Cerebellar cortex (tissue), 1 donor: ENCODE measurements around the gene KRTAP1-1.
A peak's percentile ranks its signal among the peaks of the same experiment; 100 is the strongest.
"Not testable (repeated sequence)": the region's sequence is repeated elsewhere in the genome, so short reads cannot be mapped to it uniquely, and the experiment has no call there.

Source experiments
- DNase-seq: peaks from one replicate; pipeline ENCODE4 v3.0.0-alpha.2; 2015; ENCODE audit warnings: low spot score

The KRTAP1-1 gene

DNA sequence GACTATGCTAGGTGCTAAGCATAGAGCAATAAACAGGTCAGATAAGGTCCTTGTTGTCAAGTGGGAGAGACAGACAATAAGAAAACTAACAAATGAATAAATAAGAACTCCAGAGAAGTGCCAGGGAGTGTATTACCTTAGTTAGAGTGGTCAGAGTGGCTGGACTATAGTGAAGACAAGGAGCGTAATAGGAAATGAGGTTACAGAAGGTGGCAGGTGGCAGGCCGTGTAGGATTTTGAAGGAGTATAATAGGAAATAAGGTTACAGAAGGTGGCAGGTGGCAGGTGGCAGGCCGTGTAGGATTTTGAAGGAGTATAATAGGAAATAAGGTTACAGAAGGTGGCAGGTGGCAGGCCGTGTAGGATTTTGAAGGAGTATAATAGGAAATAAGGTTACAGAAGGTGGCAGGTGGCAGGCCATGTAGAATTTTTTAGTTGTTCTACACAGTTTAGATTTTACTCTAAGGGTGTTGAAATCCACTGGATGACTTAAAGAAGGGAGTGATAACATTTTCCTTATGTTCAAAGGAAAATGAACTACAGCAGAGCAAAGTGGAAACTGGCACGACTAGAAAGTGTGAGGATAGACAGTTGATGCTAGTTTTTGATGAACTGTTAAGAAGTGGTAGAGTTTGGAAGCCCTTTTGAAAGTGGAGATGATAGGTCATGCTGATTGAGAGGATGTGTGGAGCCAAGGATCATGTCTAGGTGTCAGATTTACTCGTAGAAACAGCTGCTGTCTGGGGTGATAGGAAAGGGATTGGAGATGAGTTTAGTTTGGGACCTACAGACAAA, 28.7 kb downstream of the KRTAP1-1 start:
- DNase-seq, result peak; percentile 53

DNA sequence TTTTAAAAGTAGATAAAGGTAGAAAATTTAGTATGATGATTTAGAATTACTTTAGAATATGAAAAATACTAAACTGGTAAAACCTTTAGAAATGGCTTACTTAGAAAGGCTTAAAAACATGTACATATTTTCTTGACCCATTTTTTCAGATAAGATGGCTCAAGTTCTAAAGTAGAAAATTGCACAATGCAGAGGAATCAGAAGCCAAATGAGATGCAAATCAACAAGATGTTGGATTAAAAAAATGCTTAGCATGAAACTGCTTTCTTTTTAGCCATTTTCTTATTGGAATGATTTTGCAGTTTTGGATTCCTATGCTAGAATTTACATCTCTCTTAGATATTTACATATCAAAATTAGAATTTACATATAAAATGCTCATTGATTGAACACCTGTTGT, 30.8 kb downstream of the KRTAP1-1 start:
- no peak for DNase-seq

- no peak for DNase-seq
Measured at GRCh38 chr17:41009936-41010335, 31.3 kb downstream of the KRTAP1-1 start.

DNA sequence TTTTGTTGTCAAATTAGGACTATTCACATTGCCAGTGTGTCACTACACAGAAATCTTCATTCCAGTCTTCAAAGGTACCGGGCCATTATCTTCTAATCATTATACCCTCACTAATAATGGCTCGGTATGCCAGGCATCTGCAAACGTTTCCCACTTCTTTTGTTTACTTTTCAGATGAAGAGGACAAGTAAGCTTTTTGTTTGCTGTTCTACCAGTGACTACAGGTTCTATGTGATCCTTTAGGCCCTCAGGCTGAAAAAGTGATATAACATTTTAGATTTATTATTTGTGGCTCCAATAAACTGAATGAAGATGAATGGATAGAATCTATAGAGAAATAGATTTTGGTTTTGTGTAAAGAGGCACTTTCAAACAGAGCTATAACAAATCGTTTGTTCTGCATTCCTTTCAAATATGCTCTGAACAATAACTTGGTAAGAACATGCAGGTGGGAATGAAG, 31.9 kb downstream of the KRTAP1-1 start:
- DNase-seq, result no peak

GRCh38 chr17:41008811-41009210, 32.4 kb downstream of the KRTAP1-1 start, which contains the start of gene KRTAP3-1:
Gene KRTAP3-1, minus strand, starts transcription at chr17:41009128. Its CDS starts 54 bp downstream, at chr17:41009074.
- peak; percentile 23 for DNase-seq

DNA sequence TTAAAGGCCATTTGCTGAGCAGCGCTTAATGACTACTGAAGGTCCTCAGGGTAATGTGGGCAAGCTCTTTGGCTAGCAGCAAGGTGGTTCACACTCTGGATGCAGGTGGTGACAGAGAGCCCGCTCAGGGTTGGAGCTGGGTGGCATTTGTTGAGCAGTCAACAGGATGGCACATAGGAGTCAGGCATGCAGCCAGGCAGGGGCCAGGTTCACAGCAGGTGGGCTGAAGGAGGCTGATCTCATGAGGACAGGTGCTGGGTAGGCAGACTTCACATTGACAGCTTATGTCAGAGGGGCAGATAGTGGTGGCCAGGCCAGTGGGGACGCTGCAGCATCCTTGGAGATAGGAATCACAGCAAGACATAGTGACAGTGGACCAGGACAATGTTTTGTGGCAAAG, 36.9 kb downstream of the KRTAP1-1 start:
- no peak for DNase-seq

GRCh38 chr17:41003926-41004325, 37.3 kb downstream of the KRTAP1-1 start:
- no peak for DNase-seq

DNA sequence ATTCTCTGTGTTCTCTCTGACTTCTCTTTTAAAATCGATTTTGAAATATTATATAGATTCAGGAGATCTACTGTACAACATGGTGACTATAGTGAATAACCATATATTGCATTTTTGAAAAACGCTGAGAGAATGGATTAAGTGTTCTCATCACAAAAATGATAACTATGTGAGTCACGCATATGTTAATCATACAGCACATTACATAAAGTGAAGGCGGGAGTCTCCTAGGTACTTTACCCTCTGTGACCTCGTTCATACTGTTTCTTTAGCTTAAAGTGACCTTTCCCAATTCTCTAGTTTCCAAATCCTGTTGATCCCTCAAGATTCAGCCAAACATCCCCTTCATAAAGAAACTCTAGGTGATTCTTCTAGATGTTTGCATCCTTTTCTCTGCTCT, 38.4 kb downstream of the KRTAP1-1 start:
- no peak for DNase-seq

DNA sequence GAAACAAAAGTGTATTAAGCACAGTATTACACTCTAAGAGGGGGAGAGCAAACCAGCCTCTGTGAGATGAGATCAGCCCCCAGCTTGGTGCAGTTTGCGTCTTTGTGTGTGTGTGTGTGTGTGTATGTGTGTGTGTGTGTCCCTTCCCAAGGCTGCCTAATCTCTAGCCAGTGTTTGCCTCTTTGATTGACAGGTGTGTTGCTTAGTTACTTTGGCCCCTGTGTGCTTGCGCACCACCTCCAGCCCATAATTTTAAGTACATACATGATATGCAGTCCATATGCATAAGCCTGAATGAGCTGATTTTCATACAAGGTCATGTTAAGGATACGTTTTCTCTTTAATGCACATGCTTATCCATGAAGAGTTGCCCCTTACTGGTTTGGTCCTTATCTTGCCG, 39.5 kb downstream of the KRTAP1-1 start:
- DNase-seq, result no peak

GRCh38 chr17:40999563-40999962, 41.7 kb downstream of the KRTAP1-1 start, which contains the start of gene KRTAP3-2:
Gene KRTAP3-2, minus strand, starts transcription at chr17:40999906. Its CDS starts 53 bp downstream, at chr17:40999853.
- DNase-seq, result not testable (repeated sequence)

DNA sequence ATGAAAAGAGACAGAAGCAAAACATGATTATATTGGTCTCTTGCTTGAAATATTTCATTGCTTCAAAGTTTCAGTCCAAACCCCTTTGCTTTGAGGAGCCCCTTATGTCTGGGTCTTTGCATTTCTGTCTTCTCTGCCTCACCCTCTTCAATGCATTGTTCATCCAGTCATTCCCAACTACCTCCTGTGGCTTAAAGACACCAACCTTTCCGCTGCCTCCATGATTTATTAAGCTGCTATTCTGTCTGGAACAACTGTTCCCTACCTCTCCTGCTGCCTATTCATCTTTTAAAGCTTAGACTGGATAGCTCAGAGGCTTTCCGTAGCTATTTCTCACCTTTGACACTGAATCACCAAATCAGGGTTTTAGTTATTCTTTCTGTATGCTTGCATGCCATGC, 43.9 kb downstream of the KRTAP1-1 start:
- no peak for DNase-seq

DNA sequence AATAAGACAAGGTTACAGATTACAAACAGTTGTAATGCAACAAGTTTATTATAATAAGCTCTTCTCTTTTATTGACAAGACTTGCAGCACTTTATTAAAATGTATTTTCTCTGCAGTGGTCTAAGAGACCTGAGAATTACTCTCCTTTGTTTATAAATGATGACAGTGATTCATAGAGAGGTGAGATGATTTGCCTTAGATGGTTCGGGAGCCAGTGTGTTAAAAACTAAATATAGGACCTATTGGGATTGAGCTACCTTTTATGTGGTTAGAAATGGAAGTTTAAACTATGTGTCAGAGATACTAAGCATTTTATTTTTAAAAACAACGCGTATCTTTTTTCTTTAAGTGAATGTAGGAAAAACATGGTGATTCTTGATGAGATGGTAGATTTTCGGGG, 44.4 kb downstream of the KRTAP1-1 start:
- no peak for DNase-seq

DNA sequence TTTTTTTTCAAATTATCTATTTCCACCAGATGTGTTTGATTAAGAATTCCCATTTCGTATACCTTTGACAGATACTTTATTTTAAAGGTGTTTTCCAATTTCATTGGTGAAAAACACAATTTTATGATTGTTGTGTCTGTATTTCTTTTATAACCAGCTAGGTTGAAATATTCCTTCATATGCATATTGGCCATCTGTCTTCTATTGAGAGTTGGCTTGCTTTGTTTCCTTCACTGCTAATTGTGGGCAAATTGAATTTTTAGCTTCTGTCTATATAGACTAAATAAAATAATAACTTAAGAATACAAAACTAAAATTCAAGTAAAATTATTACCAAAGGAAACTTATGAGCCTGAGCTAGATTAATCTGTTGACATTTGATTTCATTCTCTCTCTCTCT, 46.1 kb downstream of the KRTAP1-1 start:
- peak; percentile 56 for DNase-seq

DNA sequence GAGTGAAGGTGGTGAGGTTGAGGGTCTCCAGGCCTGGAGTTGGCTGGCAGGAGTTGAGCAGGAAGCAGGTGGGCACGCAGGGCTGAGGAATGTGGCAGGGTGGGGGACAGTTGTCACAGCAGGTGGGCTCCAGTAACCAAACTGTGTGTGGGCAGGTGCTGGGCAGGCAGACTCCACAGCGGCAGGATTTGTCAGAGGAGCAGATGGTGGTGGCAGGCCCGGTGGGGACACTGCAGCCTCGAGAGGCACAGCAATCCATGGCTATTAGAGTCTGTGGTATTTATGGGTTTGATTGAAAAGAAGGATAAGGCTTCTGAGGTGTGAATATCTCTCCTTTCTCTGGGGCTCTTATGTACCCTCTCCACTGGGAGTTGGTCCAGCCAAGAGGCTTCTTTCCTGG, 47.4 kb downstream of the KRTAP1-1 start, which contains the start of gene KRTAP3-3:
Gene KRTAP3-3 (minus strand): TSS at position 326 of the 400 bp plus-strand sequence. CDS start 67 bp downstream, at position 259.
- DNase-seq, result peak; percentile 15

GRCh38 chr17:40993084-40993483, 48.2 kb downstream of the KRTAP1-1 start:
- no peak for DNase-seq

DNA sequence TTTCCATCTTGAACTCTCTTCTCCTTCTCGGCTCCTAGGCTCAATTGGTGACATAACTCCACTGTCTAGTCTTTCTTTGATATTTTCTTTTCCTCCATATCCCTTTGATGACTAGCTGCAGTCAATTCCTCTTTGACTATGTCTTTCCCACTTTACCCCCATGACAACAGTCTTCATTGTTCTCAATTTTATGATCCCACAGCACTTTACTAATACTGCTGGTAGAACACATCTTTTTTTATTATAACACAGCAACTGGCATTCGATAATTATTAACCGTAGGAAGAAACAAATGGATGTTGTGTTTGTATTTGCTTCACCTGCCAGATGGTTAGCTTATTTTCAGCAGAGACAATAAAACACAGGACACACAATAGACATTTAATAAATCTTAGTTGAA, 48.6 kb downstream of the KRTAP1-1 start:
- no peak for DNase-seq
